Stimulated activated CD4-positive, alpha-beta T cell treated with anti-CD3 and anti-CD28 coated beads, Interleukin-2, amount 100 ng/mL, for 48 hours (primary cell): ENCODE measurements around the gene ADH4.
"Not testable (repeated sequence)": the region's sequence is repeated elsewhere in the genome, so short reads cannot be mapped to it uniquely, and the experiment has no call there.

ENCODE experiments used
- DNase-seq, 2 donors: peaks; one replicate each; pipeline ENCODE4 v3.0.0-alpha.2; 2020

ADH4 gene

DNA sequence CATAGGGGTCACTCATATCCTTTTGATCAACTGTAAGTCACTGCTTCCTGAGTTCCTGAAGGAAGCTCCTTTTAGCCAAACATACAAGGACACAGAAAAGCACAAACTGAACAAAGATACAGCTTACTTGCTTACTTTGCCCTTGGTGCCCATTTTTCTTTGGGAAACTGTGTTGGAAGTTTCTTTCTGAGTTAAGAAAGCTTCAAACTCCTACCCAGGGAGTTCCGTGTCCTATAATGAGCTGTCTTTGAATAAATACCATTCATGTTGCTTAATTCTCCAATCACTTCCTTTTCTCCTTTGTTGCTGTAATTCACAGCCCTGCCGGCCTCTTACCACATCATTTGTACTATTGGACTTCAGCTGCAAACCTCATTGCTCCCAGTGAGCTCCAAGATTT is at the start of gene ADH4:
Gene ADH4 (minus strand): TSS at position 228 of the 400 bp plus-strand sequence. CDS start 75 bp downstream, at position 153.
- no peak for DNase-seq

- no peak for DNase-seq
These were observed 46.2 kb upstream of the ADH4 start for GRCh38 chr4:99190336-99190735.

GRCh38 chr4:99189900-99190299 is 45.8 kb upstream of the ADH4 start:
- DNase-seq, result not testable (repeated sequence)

GRCh38 chr4:99186029-99186428 is 41.9 kb upstream of the ADH4 start:
- DNase-seq, result no peak

- DNase-seq, result no peak
These were observed 41.5 kb upstream of the ADH4 start for GRCh38 chr4:99185581-99185980.

- DNase-seq, result no peak
These were observed 36.4 kb upstream of the ADH4 start for GRCh38 chr4:99180382-99181070.

DNA sequence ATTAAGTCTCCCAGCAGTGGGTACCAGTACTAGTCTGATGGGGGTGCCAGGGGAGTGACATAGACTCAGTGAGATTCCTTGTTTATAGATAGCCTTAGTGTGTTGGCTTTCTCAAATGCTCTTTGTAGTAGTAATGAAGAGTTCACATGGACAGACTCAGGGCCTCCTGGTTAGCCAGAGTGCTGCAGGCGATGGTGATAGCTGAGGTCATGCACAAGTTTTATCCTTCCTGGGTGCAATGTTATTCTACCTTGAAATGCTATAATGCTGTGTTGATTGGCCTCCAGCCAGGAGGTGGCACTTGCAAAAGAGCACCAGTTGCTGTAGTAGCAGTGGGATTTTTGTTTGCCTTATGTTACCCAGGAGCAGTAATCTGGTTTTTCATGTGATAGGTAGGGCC is 35.5 kb upstream of the ADH4 start:
- DNase-seq, result no peak

DNA sequence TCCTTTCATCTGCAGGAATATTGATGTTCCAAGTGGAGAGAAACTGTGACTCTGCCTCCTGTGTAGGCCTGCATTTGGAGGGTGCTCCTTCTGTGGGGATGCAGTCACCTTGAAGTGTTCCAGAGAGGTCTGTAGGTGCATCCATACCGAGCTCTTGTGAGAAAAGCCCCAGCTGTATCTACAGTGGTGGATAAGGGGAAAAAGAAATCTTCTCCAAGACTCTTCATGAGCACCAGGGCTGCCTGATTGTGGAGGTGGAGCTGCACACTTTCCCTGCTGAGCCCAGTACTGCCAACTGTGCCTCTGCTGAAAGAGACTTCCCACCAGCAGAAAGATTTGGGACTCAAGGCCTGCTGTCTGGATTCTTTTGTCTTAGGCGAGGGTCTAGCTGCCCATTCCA is 35.1 kb upstream of the ADH4 start:
- no peak for DNase-seq

GRCh38 chr4:99166544-99166943 is 22.4 kb upstream of the ADH4 start:
- no peak for DNase-seq

GRCh38 chr4:99165978-99166377 is 21.9 kb upstream of the ADH4 start:
- DNase-seq, result no peak

DNA sequence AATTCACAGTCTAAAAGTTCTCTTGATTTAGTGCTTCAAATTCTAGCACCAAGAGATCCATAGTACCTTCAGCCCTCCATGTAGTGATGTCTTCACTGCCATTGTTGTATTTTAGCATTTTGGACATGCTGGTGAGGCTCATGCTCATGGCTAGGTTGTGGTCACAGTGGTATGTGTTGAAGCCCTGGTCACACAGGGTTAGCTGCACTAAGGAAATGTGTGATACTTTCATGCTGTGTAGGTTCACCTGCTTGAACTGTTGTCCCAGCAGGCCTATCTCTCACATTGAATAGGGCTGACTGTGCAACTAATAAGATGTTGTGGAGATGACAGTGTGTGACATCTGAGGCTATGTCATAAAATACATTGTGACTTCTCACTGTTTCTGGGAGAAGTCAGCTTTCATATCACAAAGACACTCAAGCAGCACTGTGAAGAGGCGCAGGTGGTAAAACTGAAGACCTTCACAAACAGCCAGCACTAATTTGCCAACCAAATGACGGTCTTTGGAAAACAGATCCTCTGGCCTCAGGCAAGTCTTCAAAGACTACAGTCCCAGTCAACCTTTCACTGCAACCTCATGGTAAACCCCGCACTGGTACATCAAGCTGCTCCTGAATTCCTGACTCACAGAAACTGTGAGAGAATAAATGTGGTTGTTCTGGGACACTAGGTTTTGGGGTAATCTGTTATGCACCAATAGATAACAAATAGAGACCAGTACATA is 17.4 kb upstream of the ADH4 start:
- DNase-seq, result no peak

GRCh38 chr4:99159699-99160098 is 15.6 kb upstream of the ADH4 start:
- DNase-seq, result no peak

DNA sequence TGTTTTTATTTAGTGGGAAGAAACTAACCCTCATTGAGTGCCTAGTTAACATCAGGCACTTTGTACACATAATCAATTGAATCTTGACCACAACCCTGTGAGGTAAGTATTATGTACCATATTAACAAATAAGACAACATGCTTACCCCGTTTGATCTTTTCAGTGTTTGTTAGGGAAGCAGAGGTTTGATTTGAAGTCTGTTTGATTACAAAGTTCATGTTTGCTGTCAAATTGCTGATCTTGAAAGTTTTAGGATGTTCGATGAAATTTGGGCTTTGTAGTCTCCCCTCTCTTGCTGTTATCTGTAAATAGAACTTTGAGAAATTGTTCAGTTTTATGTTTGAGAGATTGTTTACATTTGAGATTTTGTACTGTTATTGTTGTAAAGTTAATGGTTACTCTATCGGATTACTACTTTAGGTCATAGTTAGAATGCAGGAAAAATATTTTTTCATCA is 13.4 kb upstream of the ADH4 start:
- no peak for DNase-seq

DNA sequence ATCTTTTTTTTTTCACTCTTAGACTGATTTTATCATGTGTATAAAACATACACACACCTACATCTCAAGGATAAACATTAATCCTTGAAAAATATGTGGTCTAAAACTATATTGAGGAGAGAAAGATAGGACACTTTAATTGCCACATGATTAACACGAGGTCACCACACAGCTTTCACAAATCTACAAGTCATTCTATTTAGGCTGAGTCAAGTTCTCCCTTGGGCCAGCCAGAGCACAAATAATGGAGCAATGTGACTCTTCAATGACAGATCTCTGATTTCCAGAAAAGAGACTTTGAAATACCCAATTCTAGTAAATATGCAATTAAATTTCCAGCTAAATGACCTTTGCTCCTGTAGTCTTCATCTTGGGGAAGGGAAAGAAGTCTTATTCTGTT is 12.9 kb upstream of the ADH4 start:
- DNase-seq, result no peak

DNA sequence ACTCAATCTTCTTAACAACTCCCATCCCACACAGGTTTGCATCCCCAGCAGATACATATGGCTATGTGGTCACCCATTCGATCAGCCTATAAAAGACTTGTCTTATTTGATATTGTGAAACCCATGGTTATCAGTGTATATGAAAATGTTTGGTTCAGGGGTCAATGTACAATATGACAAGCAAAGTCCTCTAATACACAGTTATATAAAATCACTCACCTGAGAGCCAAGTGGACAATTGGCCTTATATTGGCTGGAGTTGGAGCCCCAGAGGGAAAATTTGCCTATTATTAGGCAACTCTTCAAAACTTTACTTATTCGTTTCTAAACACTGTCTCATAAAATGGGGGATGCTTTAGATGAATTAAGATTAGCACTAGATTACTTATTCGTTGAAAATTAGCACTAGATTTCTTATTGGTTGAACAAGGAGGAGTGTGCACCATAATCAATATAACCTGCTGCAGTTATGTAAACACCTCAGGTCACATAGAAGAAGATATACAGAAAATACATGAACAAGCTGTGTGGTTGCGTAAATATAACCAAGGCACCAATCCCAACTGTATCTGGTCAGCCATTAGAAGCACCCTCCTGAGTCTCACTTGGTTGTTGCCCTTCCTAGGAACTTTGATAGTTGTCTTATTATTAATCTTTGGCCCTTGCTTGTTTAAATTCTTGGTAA is 10.7 kb upstream of the ADH4 start:
- DNase-seq, result no peak

DNA sequence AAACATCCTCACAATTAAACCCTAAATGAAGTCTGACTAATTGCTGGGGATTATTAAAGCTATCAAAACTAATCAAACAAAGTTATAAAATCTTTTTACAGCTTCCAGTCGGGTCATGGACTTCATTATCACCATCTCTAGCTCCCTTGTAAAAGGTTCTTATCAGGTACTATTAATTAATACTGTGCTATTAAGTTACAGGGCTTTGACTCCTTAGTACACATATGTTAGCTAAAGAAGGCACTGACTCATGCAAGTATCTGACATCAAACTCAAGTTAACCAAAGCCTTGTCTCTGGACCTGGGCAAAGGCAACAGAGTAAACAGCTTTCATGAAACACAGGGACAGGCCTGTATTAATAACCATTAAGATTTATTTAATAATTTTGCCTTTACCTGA is 7.9 kb upstream of the ADH4 start:
- no peak for DNase-seq

GRCh38 chr4:99151452-99151851 is 7.4 kb upstream of the ADH4 start:
- no peak for DNase-seq

DNA sequence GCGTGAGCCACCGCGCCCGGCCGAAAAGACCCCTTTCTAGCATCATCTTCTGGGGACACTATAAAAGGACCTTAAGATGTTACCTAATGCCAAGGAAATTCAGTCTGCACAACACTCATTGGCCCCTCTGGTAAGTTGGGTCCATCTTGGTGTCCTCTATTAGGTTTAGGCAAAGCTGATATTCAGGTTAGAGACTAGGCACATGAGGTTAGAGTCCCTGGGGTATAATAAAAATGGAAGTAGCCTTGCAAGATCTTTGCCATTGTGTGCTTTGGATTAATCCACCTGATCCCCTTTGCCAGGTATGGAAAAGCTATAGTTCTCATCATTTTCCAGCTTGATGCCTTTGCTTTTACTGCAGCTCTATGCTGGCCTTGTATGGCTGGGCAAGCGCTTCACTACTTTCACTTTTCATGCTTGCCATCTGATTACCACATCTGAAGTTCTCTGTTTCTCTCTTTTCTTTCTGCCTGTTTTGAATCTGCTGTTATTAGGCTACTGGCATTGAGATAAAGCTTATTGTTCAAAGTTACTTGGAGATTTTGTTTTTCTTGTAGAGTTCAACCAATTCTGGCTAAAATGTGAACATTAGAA is 5.4 kb upstream of the ADH4 start:
- DNase-seq, result no peak

DNA sequence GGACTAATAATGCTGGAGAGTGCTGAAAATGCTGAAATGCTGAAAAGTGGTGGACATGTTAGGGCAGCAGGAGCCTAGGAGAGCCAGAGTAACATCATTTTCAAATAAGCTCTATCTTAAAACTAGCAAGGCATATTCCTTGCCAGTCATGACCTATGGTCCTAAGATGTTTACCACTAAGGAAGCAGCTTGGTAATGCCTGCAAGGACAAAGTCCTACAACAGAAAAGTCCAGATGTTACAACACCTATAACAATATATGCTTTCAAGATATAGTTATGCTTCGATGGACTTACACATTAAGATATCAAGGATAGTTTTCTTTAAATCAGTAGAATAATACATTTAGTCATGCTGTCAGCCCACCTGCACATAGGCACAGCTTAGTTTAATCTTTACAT is 4.5 kb upstream of the ADH4 start:
- no peak for DNase-seq

DNA sequence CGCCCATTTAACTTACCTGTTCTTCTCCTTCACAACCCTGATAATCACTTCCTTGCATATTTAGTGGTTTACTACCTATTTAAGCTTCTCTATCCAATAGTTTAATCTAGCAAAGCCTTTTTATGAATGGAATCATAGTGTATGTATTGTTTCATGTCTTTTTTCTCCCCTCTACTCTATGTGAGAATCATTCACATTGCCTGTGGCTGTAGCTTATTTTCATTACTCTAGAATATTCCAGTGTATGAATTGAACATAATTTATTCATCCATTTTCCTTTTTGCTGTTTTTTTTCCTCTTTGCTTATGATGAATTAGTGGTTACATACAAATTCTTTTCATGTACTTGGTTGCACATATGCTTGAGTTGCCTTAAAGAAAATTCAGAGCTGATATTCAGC is 490 bp upstream of the ADH4 start:
- DNase-seq, result no peak

DNA sequence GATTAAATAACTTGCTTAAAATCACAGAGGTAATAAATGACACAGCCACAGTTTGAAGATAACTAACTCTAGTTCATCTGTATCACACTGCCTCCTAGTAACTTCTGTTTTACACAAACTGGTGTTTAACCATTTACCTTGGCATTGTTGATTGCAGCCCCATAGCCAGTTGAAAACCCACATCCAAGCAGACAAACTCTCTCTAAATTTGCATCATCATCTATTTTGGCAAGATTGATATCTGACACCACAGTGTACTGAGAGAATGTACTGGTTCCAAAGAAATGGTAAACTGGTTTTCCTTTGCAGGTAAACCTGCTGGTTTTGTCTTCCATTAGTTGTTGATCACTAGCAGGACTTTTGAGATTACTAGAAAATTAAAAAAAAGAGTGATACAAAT is 7.8 kb downstream of the ADH4 start:
- DNase-seq, result no peak

GRCh38 chr4:99135541-99136162 is 8.4 kb downstream of the ADH4 start:
- no peak for DNase-seq

GRCh38 chr4:99134586-99134985 is 9.5 kb downstream of the ADH4 start:
- DNase-seq, result no peak
